Measurements from ENCODE around the gene MX2.

DNA sequence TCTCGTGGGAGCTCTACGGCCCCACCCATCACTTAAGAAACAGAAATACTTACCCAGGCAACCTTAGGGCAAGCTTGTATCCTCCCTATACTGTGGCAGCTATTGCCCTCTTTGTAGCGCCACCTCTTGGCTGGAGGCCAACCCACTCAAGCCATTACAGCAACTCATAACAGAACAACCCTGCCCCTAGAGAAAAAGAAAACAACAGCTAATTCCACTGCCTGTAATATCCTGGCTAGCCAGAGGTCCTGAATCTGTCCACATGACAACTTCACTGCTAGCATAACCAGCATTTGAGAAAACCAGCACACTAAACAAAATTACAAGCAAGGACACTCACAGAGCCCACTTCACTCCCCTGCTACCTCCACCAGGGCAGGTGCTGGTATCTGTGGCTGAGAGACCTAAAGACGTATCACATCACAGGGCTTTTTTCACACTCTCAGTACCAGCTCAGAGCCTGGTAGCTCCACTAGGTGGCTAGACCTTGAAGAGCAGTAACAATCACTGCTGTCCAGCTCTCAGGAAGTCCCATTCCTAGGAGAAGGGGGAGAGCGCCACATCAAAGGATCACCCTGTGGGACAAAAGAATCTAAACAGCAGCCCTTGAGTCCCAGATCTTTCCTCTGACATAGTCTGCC, 49.7 kb downstream of the MX2 start:
- TF ChIP-seq REST (IDR thresholded peaks at IDR 0.05) = no peak
- TF ChIP-seq, protein P1, sequence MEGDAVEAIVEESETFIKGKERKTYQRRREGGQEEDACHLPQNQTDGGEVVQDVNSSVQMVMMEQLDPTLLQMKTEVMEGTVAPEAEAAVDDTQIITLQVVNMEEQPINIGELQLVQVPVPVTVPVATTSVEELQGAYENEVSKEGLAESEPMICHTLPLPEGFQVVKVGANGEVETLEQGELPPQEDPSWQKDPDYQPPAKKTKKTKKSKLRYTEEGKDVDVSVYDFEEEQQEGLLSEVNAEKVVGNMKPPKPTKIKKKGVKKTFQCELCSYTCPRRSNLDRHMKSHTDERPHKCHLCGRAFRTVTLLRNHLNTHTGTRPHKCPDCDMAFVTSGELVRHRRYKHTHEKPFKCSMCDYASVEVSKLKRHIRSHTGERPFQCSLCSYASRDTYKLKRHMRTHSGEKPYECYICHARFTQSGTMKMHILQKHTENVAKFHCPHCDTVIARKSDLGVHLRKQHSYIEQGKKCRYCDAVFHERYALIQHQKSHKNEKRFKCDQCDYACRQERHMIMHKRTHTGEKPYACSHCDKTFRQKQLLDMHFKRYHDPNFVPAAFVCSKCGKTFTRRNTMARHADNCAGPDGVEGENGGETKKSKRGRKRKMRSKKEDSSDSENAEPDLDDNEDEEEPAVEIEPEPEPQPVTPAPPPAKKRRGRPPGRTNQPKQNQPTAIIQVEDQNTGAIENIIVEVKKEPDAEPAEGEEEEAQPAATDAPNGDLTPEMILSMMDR (IDR thresholded peaks at IDR 0.05; ENCODE audit: low read depth, low read length, missing input control) = peak; percentile 1
- no peak for TF ChIP-seq RXRA (IDR thresholded peaks at IDR 0.05)
- TF ChIP-seq RAD21 (IDR thresholded peaks at IDR 0.05) = no peak
- TF ChIP-seq, protein P2, sequence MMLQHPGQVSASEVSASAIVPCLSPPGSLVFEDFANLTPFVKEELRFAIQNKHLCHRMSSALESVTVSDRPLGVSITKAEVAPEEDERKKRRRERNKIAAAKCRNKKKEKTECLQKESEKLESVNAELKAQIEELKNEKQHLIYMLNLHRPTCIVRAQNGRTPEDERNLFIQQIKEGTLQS (IDR thresholded peaks at IDR 0.05) = no peak
- no peak for TF ChIP-seq GABPA (IDR thresholded peaks at IDR 0.05 in 1 of 2, conservative IDR thresholded peaks at IDR 0.05 in 1 of 2)
- no peak for TF ChIP-seq TAF1 (conservative IDR thresholded peaks at IDR 0.05)
- no peak for TF ChIP-seq JUND (IDR thresholded peaks at IDR 0.05)
- no peak for TF ChIP-seq SP1 (IDR thresholded peaks at IDR 0.05)
- no peak for TF ChIP-seq YY1 (IDR thresholded peaks at IDR 0.05)
- TF ChIP-seq NR2F2 (IDR thresholded peaks at IDR 0.05) = no peak
